IMR-90 (cell line): ENCODE results near the gene SPHK2. TPM values are rescaled to one million over a fixed set of nuclear protein-coding genes. Genes with fewer than 3 reads are reported as not detected.
A peak's percentile ranks its signal among the peaks of the same experiment; 100 is the strongest.

Experiments
- ATAC-seq: fragments of 200-7000 bp; cut with Tn5 transposase; 2 replicates; pipeline ENCODE4 v1.9.1; 2020; ENCODE audit warnings: low read depth, mild to moderate bottlenecking, moderate library complexity
- BruUV-seq: library from RNA; stranded (reverse); fragments of 400-500 nt; replicated peaks from 2 replicates; lab custom pipeline; 2021; lab: Mats Ljungman, UMichigan
- CTCF ChIA-PET: fragments of 300-600 bp; formaldehyde crosslinking; extraction: SDS; loops from one replicate; lab custom pipeline; 2021; ENCODE audit warnings: antibody characterized with exemption; lab: Yijun Ruan, JAX
- POLR2A ChIA-PET: fragments of 300-600 bp; sonication (Branson Sonifier 250); formaldehyde crosslinking; loops from one replicate; lab custom pipeline; 2022; ENCODE audit warnings: antibody characterized with exemption; ENCODE audit not compliant: unreplicated experiment; lab: Charles Lee
- DNase-seq: peaks from one replicate; pipeline ENCODE4 v3.0.0; 2013
- H2AFZ ChIP-seq: replicated peaks from 2 replicates; pipeline ENCODE3; 2013; ENCODE audit warnings: low read length, mild to moderate bottlenecking; ENCODE audit not compliant: poor library complexity
- H2AK5ac ChIP-seq: 2 replicates; pipeline ENCODE4 v1.6.1; 2013; ENCODE audit warnings: low read depth, low read length, inconsistent platforms
- H2AK9ac ChIP-seq: replicated peaks from 2 replicates; pipeline ENCODE3; 2013; ENCODE audit warnings: mild to moderate bottlenecking, low read depth, low read length, moderate library complexity; ENCODE audit not compliant: poor library complexity
- H2BK120ac ChIP-seq: 2 replicates; pipeline ENCODE4 v1.6.1; 2013; ENCODE audit warnings: low read depth, low read length, inconsistent platforms
- H2BK15ac ChIP-seq: 3 replicates; pipeline ENCODE4 v1.6.1; 2013; ENCODE audit warnings: low read depth, low read length, inconsistent platforms
- H2BK20ac ChIP-seq: 2 replicates; pipeline ENCODE4 v1.6.1; 2013; ENCODE audit warnings: low read depth, mild to moderate bottlenecking, inconsistent platforms, low read length, moderate library complexity
- H2BK5ac ChIP-seq: 2 replicates; pipeline ENCODE4 v1.6.1; 2013; ENCODE audit warnings: mild to moderate bottlenecking, low read depth, low read length, inconsistent platforms; ENCODE audit not compliant: poor library complexity, severe bottlenecking
- H3K14ac ChIP-seq: replicated peaks from 2 replicates; pipeline ENCODE4 v1.6.1; 2013; ENCODE audit warnings: low read depth, low read length, inconsistent platforms
- H3K18ac ChIP-seq: 2 replicates; pipeline ENCODE4 v1.6.1; 2013; ENCODE audit warnings: low read depth, low read length, control low read depth
- H3K23ac ChIP-seq: 2 replicates; pipeline ENCODE4 v1.6.1; 2013; ENCODE audit warnings: low read depth, low read length, inconsistent platforms
- H3K27ac ChIP-seq: 2 replicates; pipeline ENCODE4 v1.5.1; 2013; ENCODE audit warnings: mild to moderate bottlenecking, control low read depth, low read length; ENCODE audit not compliant: insufficient read depth
- H3K27me3 ChIP-seq: 2 replicates; pipeline ENCODE4 v1.6.1; 2013; ENCODE audit warnings: low read length; ENCODE audit not compliant: control insufficient read depth, insufficient read depth
- H3K36me3 ChIP-seq: 2 replicates; pipeline ENCODE4 v1.6.1; 2013; ENCODE audit warnings: low read length, mixed read lengths; ENCODE audit not compliant: control insufficient read depth, insufficient read depth
- H3K4ac ChIP-seq: 2 replicates; pipeline ENCODE4 v1.6.1; 2013; ENCODE audit warnings: low read depth, low read length, inconsistent platforms
- H3K4me1 ChIP-seq: 2 replicates; pipeline ENCODE4 v1.6.1; 2013; ENCODE audit warnings: low read length, mixed read lengths; ENCODE audit not compliant: control insufficient read depth, insufficient read depth
- H3K4me2 ChIP-seq: 2 replicates; pipeline ENCODE4 v1.6.1; 2013; ENCODE audit warnings: low read depth, mild to moderate bottlenecking, control low read depth, low read length, moderate library complexity
- H3K4me3 ChIP-seq: 2 replicates; pipeline ENCODE4 v1.5.1; 2013; ENCODE audit warnings: low read depth, mild to moderate bottlenecking, control low read depth, low read length, moderate library complexity; ENCODE audit not compliant: insufficient read depth
- H3K56ac ChIP-seq: 2 replicates; pipeline ENCODE4 v1.6.1; 2013; ENCODE audit warnings: low read length, inconsistent platforms; ENCODE audit not compliant: insufficient read depth; ENCODE audit errors: extremely low read depth
- H3K79me1 ChIP-seq, 2 experiments: 2 replicates each; pipeline ENCODE4 v1.6.1; 2013; ENCODE audit warnings: low read length in 2 of 2, inconsistent platforms in 1 of 2, low read depth in 1 of 2
- H3K9ac ChIP-seq: 2 replicates; pipeline ENCODE4 v1.6.1; 2013; ENCODE audit warnings: low read depth, low read length, control low read depth
- H3K9me1 ChIP-seq: 2 replicates; pipeline ENCODE4 v1.6.1; 2013; ENCODE audit warnings: low read length, inconsistent platforms; ENCODE audit not compliant: insufficient read depth
- H3K9me3 ChIP-seq: 2 replicates; pipeline ENCODE4 v1.6.1; 2013; ENCODE audit warnings: low read length; ENCODE audit not compliant: control insufficient read depth, insufficient read depth
- H4K20me1 ChIP-seq: 2 replicates; pipeline ENCODE4 v1.6.1; 2013; ENCODE audit warnings: low read length, inconsistent platforms; ENCODE audit not compliant: insufficient read depth
- H4K5ac ChIP-seq: 2 replicates; pipeline ENCODE4 v1.6.1; 2013; ENCODE audit warnings: mild to moderate bottlenecking, low read depth, low read length, control low read depth
- H4K8ac ChIP-seq, 2 experiments: 2 replicates each; pipeline ENCODE4 v1.6.1; 2013; ENCODE audit warnings: low read depth in 2 of 2, low read length in 2 of 2, control low read depth in 1 of 2, inconsistent platforms in 1 of 2
- H4K91ac ChIP-seq: 2 replicates; pipeline ENCODE4 v1.6.1; 2013; ENCODE audit warnings: low read depth, low read length, inconsistent platforms; ENCODE audit not compliant: insufficient read depth
- BHLHE40 ChIP-seq: fragments of 150-350 bp; IDR thresholded peaks from 2 replicates; pipeline ENCODE4 v1.6.1; 2016; ENCODE audit warnings: mild to moderate bottlenecking, low read depth, low read length
- CEBPB ChIP-seq: IDR thresholded peaks from 2 replicates; pipeline ENCODE4 v1.6.1; 2012; ENCODE audit warnings: low read depth, low read length, improper control_type of control experiment
- CHD1 ChIP-seq: IDR thresholded peaks from 2 replicates; pipeline ENCODE4 v1.6.1; 2012; ENCODE audit warnings: low read depth, low read length, improper control_type of control experiment
- CTCF ChIP-seq: conservative IDR thresholded peaks from 2 replicates; pipeline ENCODE4 v1.5.1; 2012; ENCODE audit warnings: mild to moderate bottlenecking, low read depth, low read length, improper control_type of control experiment
- ELK1 ChIP-seq: fragments of 150-350 bp; IDR thresholded peaks from 2 replicates; pipeline ENCODE4 v1.6.1; 2016; ENCODE audit warnings: low read depth, mild to moderate bottlenecking, low read length, moderate library complexity, borderline replicate concordance
- FOS ChIP-seq: fragments of 150-350 bp; IDR thresholded peaks from 2 replicates; pipeline ENCODE4 v1.6.1; 2016; ENCODE audit warnings: low read depth, low read length
- MAFK ChIP-seq: IDR thresholded peaks from 2 replicates; pipeline ENCODE4 v1.6.1; 2012; ENCODE audit warnings: low read depth, low read length, improper control_type of control experiment
- MAZ ChIP-seq: IDR thresholded peaks from 2 replicates; pipeline ENCODE4 v1.6.1; 2012; ENCODE audit warnings: low read depth, mild to moderate bottlenecking, low read length, improper control_type of control experiment, moderate library complexity, borderline replicate concordance
- MXI1 ChIP-seq: IDR thresholded peaks from 2 replicates; pipeline ENCODE4 v1.6.1; 2012; ENCODE audit warnings: low read depth, mild to moderate bottlenecking, low read length, moderate library complexity, borderline replicate concordance
- NFE2L2 ChIP-seq: fragments of 150-350 bp; IDR thresholded peaks from 2 replicates; pipeline ENCODE4 v1.6.1; 2016; ENCODE audit warnings: low read depth, mild to moderate bottlenecking, low read length
- RAD21 ChIP-seq: IDR thresholded peaks from 2 replicates; pipeline ENCODE4 v1.6.1; 2012; ENCODE audit warnings: low read length, improper control_type of control experiment
- RCOR1 ChIP-seq: IDR thresholded peaks from 2 replicates; pipeline ENCODE4 v1.6.1; 2012; ENCODE audit warnings: mild to moderate bottlenecking, low read length, improper control_type of control experiment; ENCODE audit not compliant: insufficient replicate concordance
- RFX5 ChIP-seq: IDR thresholded peaks from 2 replicates; pipeline ENCODE4 v1.8.0; 2012; ENCODE audit warnings: low read depth, mild to moderate bottlenecking, low read length, moderate library complexity
- SMC3 ChIP-seq: fragments of 150-350 bp; IDR thresholded peaks from 2 replicates; pipeline ENCODE4 v1.6.1; 2016; ENCODE audit warnings: low read depth, mild to moderate bottlenecking, antibody characterized with exemption, low read length, moderate library complexity
- USF2 ChIP-seq: fragments of 150-350 bp; IDR thresholded peaks from 2 replicates; pipeline ENCODE4 v1.6.1; 2017; ENCODE audit warnings: mild to moderate bottlenecking, antibody characterized with exemption, low read length, low read depth
- WGBS, 2 experiments: methylation state at CpG; one replicate each; pipeline versions ENCODE4 v1.1.5 to v1.1.7; 2013; ENCODE audit warnings: missing lambda C conversion rate in 2 of 2; ENCODE audit not compliant: insufficient read length in 1 of 2; ENCODE audit errors: extremely low coverage in 2 of 2; 5-methylcytosine and 5-hydroxymethylcytosine counted together
- dilution Hi-C: fragments of 300-500 bp; cut with HindIII; formaldehyde crosslinking; loops from one replicate; pipeline ENCODE4 v1.14.3; 2018; ENCODE audit warnings: low sequenced_read_pairs; ENCODE audit not compliant: unreplicated experiment
- in situ Hi-C: fragments of 300-500 bp; cut with MboI; formaldehyde crosslinking; loops from 3 replicates; pipeline ENCODE4 v1.14.3; 2019; ENCODE audit warnings: low sequenced_read_pairs, inconsistent platforms, mixed read lengths
- intact Hi-C: fragments of 100-400 bp; cut with micrococcal nuclease; formaldehyde crosslinking; loops from 2 replicates; pipeline ENCODE4 v1.10.0; 2022
- polyA plus RNA-seq, 3 experiments: library from polyadenylated mRNA; depleted of rRNA; stranded (reverse); fragments of >200 nt; gene quantifications; 2 replicates each; pipeline ENCODE4 v1.2.3, GENCODE V29; 2012; ENCODE audit warnings: low replicate concordance in 1 of 3
- total RNA-seq: library from RNA; depleted of rRNA; stranded (reverse); fragments of >200 nt; gene quantifications from 2 replicates; pipeline ENCODE4 v1.2.3, GENCODE V29; 2012

Gene SPHK2
- total and polyA plus RNA-seq, 2 of the 4 experiments (the other 2 are of a cell fraction), result 1.6 to 9.9 TPM

- Histone ChIP-seq H3K4me3 (no peak overlapping the region), H3K4me1 (peaks cover 8% of the 10 kb centered on the region), H4K20me1 (peaks cover 47% of the 10 kb centered on the region), H3K4ac (no peak overlapping the region), H2AK5ac (no peak overlapping the region), H3K14ac (no peak overlapping the region), H2AK9ac (no peak overlapping the region), H3K36me3 (peaks cover 28% of the 10 kb centered on the region), H3K27ac (no peak overlapping the region), H3K79me1 (peaks cover 8 to 32% of the 10 kb centered on the region in 2 experiments; a peak in 3 of 4 replicates), H2BK15ac (no peak overlapping the region), H3K56ac (no peak overlapping the region), H2BK120ac (no peak overlapping the region), H3K18ac (no peak overlapping the region), H3K27me3 (no peaks in the 10 kb centered on the region), H3K9me1 (no peaks in the 10 kb centered on the region), H3K4me2 (no peak overlapping the region), H3K9ac (no peak overlapping the region), H2BK5ac (no peak overlapping the region), H4K5ac (no peak overlapping the region), H3K9me3 (no peaks in the 10 kb centered on the region), H4K91ac (no peak overlapping the region), H2BK20ac (no peak overlapping the region), H2AFZ (peak overlapping the region; percentile 7), H4K8ac (no peak overlapping the region), H3K23ac (no peak overlapping the region)
- 85% methylated on average over 24 of the region's 39 CpGs; no CpG with 5 or more reads in 1 of the 2 experiments for WGBS, 2 experiments
- POLR2A ChIA-PET, result no interaction called here
- in situ Hi-C loops, result no loop called here
- BruUV-seq, result no TSS peak
- dilution Hi-C loops, result no loop called here
- CTCF ChIA-PET, result no interaction called here
- no peak for ATAC-seq
- DNase-seq, result no peak
- intact Hi-C loops, result no loop called here
- TF ChIP-seq SMC3 (no peak), CEBPB (no peak), RAD21 (no peak), ELK1 (no peak), BHLHE40 (no peak), USF2 (no peak), CHD1 (no peak), NFE2L2 (no peak), FOS (no peak), MXI1 (no peak), CTCF (no peak), RCOR1 (no peak), MAZ (no peak), MAFK (no peak), RFX5 (no peak)
Measured at GRCh38 chr19:48613024-48613851, 6.1 kb upstream of the SPHK2 start.
